ENCODE measurements around the gene CCDC34.
"Not testable (repeated sequence)": the region's sequence is repeated elsewhere in the genome, so short reads cannot be mapped to it uniquely, and the experiment has no call there.

The CCDC34 gene

GRCh38 chr11:27361649-27362431 is 1.2 kb downstream of the CCDC34 start:
- DNase-seq: no peak

GRCh38 chr11:27358296-27358695 is 4.7 kb downstream of the CCDC34 start:
- DNase-seq: no peak

GRCh38 chr11:27357250-27357649 is 5.8 kb downstream of the CCDC34 start:
- DNase-seq: no peak

- no peak for DNase-seq
These were observed 6.3 kb downstream of the CCDC34 start for GRCh38 chr11:27356624-27357222.

GRCh38 chr11:27355575-27356104 is 7.4 kb downstream of the CCDC34 start:
- DNase-seq: no peak

- DNase-seq: no peak
These were observed 8.6 kb downstream of the CCDC34 start for GRCh38 chr11:27354359-27354965.

- no peak for DNase-seq
These were observed 9.2 kb downstream of the CCDC34 start for GRCh38 chr11:27353593-27354358.

GRCh38 chr11:27352781-27353180 is 10.2 kb downstream of the CCDC34 start:
- DNase-seq: no peak

- no peak for DNase-seq
These were observed 12.5 kb downstream of the CCDC34 start for GRCh38 chr11:27350511-27350910.

- DNase-seq: no peak
These were observed 13.1 kb downstream of the CCDC34 start for GRCh38 chr11:27349919-27350318.

GRCh38 chr11:27348340-27348873 is 14.6 kb downstream of the CCDC34 start:
- no peak for DNase-seq

- no peak for DNase-seq
These were observed 15.4 kb downstream of the CCDC34 start for GRCh38 chr11:27347359-27348339.

GRCh38 chr11:27339941-27340340 is 23.1 kb downstream of the CCDC34 start:
- DNase-seq: no peak

- DNase-seq: not testable (repeated sequence)
These were observed 28.3 kb downstream of the CCDC34 start for GRCh38 chr11:27334764-27335163.

GRCh38 chr11:27331981-27332380 is 31.0 kb downstream of the CCDC34 start:
- no peak for DNase-seq

GRCh38 chr11:27330633-27331270 is 32.3 kb downstream of the CCDC34 start:
- DNase-seq: no peak

- no peak for DNase-seq
These were observed 33.0 kb downstream of the CCDC34 start for GRCh38 chr11:27329867-27330632.

- no peak for DNase-seq
These were observed 34.4 kb downstream of the CCDC34 start for GRCh38 chr11:27328614-27329013.

GRCh38 chr11:27327064-27327463 is 36.0 kb downstream of the CCDC34 start:
- not testable (repeated sequence) for DNase-seq

GRCh38 chr11:27322196-27322595 is 40.8 kb downstream of the CCDC34 start:
- not testable (repeated sequence) for DNase-seq

Data from stimulated activated CD4-positive, alpha-beta T cell treated with anti-CD3 and anti-CD28 coated beads, Interleukin-4, amount 100 ng/mL, for 24 hours (primary cell).